Mucosa of descending colon (tissue), 3 donors: ENCODE data around the gene ABR. TPM values are rescaled to one million over a fixed set of nuclear protein-coding genes. Genes with fewer than 3 reads are reported as not detected.
A peak's percentile ranks its signal among the peaks of the same experiment; 100 is the strongest.
"Not testable (repeated sequence)": the region's sequence is repeated elsewhere in the genome, so short reads cannot be mapped to it uniquely, and the experiment has no call there.

Experiments
- ATAC-seq: fragments of 200-7000 bp; cut with Tn5 transposase; one replicate; pipeline ENCODE4 v1.9.1; 2020; ENCODE audit warnings: mild to moderate bottlenecking, moderate library complexity
- DNase-seq, 3 donors: peaks; one replicate each; pipeline ENCODE4 v3.0.0-alpha.2; 2020
- H3K36me3 ChIP-seq: fragments of 200-600 bp; one replicate; pipeline ENCODE4 v1.8.0; 2021; ENCODE audit warnings: low read depth, mild to moderate bottlenecking
- H3K4me1 ChIP-seq: fragments of 200-600 bp; one replicate; pipeline ENCODE4 v1.8.0; 2021; ENCODE audit warnings: low read depth, mild to moderate bottlenecking
- H3K4me3 ChIP-seq: fragments of 200-600 bp; one replicate; pipeline ENCODE4 v1.8.0; 2021; ENCODE audit warnings: mild to moderate bottlenecking
- H3K9me3 ChIP-seq: fragments of 200-600 bp; one replicate; pipeline ENCODE4 v1.8.0; 2021; ENCODE audit warnings: mild to moderate bottlenecking
- intact Hi-C, 2 donors: fragments of 100-400 bp; cut with DNase I in 1 of 2; cut with micrococcal nuclease in 1 of 2; formaldehyde crosslinking; loops; one replicate each; pipeline versions ENCODE4 v1.11.0 to v1.11.1; 2022; cut with DNase I, micrococcal nuclease
- total RNA-seq, 3 donors: library from RNA; stranded (reverse); fragmentation: NEBNext Ultra II Directional in 2 of 3; extraction: Animal tissue kit (Norgen Biotek cat#: 25700) in 2 of 3; gene quantifications; one replicate each; pipeline versions ENCODE4 v1.2.1 to v1.2.4, GENCODE V29; 2021 to 2023
- TF ChIP-seq, protein P1 (sequence below): fragments of 200-600 bp; IDR thresholded peaks from one replicate; pipeline ENCODE4 v1.8.0; 2022; ENCODE audit warnings: antibody characterized with exemption, mild to moderate bottlenecking
- donor health status: DM: no; HTN: no; CAD: no; lungs with moderate emphysema.
- donor health status: DM: no; HTN: no; CAD: no.
- donor health status: DM: no; HTN: yes; CAD: no.

Gene ABR
- total RNA-seq, 3 donors from 2014 or later, result 257 to 470 (median 292) TPM

DNA sequence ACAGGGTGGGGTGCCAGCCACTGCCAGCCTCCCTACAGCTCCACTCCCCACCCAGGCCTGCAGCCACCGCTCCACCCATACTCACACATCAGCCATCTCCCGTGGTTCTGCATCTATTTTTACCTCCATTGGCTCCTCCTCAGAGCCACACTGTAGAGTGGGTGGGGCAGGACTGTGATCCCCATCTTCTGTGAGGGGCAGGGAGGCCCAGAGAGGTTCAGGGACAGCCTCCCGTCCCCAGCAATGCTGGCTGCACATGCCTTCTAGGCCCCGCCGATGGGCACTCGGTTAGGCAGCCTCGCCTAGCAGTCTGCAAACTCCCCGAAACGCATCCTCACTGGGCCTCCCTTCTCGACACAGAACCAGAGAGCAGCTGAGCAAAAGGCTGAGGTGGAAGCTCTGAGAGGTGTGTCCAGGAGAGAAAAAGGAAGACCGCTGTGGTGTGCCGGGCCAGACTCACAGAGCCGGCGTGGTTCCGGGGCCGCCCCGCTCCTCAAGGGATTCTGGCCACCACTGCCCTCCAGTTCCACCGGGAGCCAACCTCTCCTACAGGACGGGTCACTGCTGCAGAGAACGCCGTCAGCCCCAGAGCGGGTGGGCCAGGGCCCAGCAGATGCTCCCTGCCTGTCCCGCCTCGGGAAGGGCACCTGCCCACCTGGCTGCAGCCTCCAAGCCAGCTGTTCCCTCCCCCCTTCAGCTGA lies 71.9 kb downstream of the ABR start:
- Histone ChIP-seq H3K36me3 (no peaks in the 10 kb centered on the region), H3K9me3 (no peaks in the 10 kb centered on the region), H3K4me1 (peaks cover 52% of the 10 kb centered on the region), H3K4me3 (peak overlapping the region; percentile 57)
- intact Hi-C loops, result no loop called here
- ATAC-seq (peak; percentile 25), DNase-seq (peak; percentile 69 to 77 (median 75))
- TF ChIP-seq, protein P1, sequence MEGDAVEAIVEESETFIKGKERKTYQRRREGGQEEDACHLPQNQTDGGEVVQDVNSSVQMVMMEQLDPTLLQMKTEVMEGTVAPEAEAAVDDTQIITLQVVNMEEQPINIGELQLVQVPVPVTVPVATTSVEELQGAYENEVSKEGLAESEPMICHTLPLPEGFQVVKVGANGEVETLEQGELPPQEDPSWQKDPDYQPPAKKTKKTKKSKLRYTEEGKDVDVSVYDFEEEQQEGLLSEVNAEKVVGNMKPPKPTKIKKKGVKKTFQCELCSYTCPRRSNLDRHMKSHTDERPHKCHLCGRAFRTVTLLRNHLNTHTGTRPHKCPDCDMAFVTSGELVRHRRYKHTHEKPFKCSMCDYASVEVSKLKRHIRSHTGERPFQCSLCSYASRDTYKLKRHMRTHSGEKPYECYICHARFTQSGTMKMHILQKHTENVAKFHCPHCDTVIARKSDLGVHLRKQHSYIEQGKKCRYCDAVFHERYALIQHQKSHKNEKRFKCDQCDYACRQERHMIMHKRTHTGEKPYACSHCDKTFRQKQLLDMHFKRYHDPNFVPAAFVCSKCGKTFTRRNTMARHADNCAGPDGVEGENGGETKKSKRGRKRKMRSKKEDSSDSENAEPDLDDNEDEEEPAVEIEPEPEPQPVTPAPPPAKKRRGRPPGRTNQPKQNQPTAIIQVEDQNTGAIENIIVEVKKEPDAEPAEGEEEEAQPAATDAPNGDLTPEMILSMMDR, result no peak

GRCh38 chr17:1107083-1107776 lies 72.6 kb downstream of the ABR start:
- no peak for DNase-seq
- H3K9me3 ChIP-seq, result no peaks in the 10 kb centered on the region
- ATAC-seq, result no peak
- H3K4me1 ChIP-seq, result peaks cover 48% of the 10 kb centered on the region
- no peaks in the 10 kb centered on the region for H3K36me3 ChIP-seq
- TF ChIP-seq, protein P1, result no peak
- intact Hi-C loops, result no loop called here
- no peak overlapping the region for H3K4me3 ChIP-seq

GRCh38 chr17:1104222-1104621 lies 75.6 kb downstream of the ABR start:
- no peak for ATAC-seq
- H3K36me3 ChIP-seq, result no peaks in the 10 kb centered on the region
- intact Hi-C loops, result no loop called here
- H3K4me1 ChIP-seq, result peaks cover 25% of the 10 kb centered on the region
- DNase-seq, result no peak
- no peaks in the 10 kb centered on the region for H3K9me3 ChIP-seq
- H3K4me3 ChIP-seq, result no peak overlapping the region
- TF ChIP-seq, protein P1, result no peak

DNA sequence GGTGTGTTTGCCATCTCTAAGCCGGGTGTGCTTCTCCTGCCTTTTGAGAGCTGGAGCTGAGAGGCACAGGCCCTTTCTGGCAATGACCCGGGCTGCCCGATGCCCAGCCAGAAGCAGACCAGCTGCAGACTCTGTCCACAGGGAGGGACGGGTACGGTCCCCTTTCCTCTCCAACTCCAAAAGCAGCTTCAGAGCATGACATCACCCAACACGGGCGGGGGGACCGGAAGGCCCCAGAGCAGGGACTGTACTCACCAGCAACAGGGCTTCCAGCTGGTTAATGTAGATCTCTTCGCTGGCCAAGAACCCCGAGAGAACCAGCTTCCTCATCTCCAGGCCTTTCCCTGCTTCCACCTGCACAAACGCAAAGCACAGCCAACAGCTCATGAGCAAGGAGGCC lies 79.4 kb downstream of the ABR start:
- H3K4me1 ChIP-seq, result peaks cover 20% of the 10 kb centered on the region
- ATAC-seq (no peak), DNase-seq (no peak)
- TF ChIP-seq, protein P1, result no peak
- intact Hi-C loops, result no loop called here
- no peaks in the 10 kb centered on the region for H3K36me3 ChIP-seq
- H3K9me3 ChIP-seq, result no peaks in the 10 kb centered on the region
- no peak overlapping the region for H3K4me3 ChIP-seq

GRCh38 chr17:1099242-1099641 lies 80.5 kb downstream of the ABR start:
- Histone ChIP-seq H3K9me3 (no peaks in the 10 kb centered on the region), H3K36me3 (no peaks in the 10 kb centered on the region), H3K4me3 (no peak overlapping the region), H3K4me1 (peaks cover 20% of the 10 kb centered on the region)
- DNase-seq (no peak), ATAC-seq (no peak)
- TF ChIP-seq, protein P1, result no peak
- intact Hi-C loops, result no loop called here

DNA sequence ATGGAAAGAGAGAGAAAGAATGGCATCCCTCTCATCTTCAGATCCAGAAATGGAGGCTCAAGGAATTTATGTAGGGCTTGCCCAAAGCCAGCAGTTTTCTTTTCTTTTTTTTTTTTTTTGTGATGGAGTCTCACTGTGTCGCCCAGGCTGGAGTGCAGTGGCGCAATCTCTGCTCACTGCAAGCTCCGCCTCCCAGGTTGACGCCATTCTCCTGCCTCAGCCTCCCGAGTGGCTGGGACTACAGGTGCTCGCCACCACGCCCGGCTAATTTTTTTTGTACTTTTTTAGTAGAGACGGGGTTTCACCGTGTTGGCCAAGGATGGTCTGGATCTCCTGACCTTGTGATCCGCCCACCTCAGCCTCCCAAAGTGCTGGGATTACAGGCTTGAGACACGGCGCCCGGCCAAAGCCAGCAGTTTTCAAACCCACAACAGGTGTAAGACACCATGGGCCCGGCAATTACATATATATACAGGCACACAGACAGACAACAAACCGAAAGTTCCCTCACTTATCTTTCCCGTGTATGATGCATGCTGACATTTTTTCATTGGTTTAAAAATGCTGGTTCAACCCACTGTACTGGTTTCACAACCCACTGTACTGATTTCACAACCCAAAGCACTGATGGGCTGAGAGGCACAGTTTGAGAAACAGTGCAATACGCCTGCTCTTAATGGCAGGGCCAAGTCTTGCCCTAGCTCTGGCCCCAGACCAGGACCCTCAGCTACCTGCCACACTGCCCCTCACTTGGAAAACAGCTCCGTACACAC lies 81.6 kb downstream of the ABR start:
- peak; percentile 25 for ATAC-seq
- H3K4me3 ChIP-seq, H3K36me3 ChIP-seq, DNase-seq, H3K9me3 ChIP-seq, intact Hi-C loops: not testable (repeated sequence)
- peaks cover 20% of the 10 kb centered on the region for H3K4me1 ChIP-seq
